PC-9 (cell line): Measurements from ENCODE around the gene RIOK2.

Experiments
- EZH2 ChIP-seq: fragments of 200-600 bp; sonication (generic); IDR thresholded peaks from 2 replicates; pipeline ENCODE4 v1.8.0; 2017; ENCODE audit warnings: antibody characterized with exemption, low read depth
- TF ChIP-seq, protein P1 (sequence below): fragments of 200-600 bp; sonication (generic); conservative IDR thresholded peaks from 2 replicates; pipeline ENCODE4 v1.6.1; 2017; ENCODE audit warnings: mixed run types, antibody characterized with exemption, mild to moderate bottlenecking, moderate library complexity

DNA sequence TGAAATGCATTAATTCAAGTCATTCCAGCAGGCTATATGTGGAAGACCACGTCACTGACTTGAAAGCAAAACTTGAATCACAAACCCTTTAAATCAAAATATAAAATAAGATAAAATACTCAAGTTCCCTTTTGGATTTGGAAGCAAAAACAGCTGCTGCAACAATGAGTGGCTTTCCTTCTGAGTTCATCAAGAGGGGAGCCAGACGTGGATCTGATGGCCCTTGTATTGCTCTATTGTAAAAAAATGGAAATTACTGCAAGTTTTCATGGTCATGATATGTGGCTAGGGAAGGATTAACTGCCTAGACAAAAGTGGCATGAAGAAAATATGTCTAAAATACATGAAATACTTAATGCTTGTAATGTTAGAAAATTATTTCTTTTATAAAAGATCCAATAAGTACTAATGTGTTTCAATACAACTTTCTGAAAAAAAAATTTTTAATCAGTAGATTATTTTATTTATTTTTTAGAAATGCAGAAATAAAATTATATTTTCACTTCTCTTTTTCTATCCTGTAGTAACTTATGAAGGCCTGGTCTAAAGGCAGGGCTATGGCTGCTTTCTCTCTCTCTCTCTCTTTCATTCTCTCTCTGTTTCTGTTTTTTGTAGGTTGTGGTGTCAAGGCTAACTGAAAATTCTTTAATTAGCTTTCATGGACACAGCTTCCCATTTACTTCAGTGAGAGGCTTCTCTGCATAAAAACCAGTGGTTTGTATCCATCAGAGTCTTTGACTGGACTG, 64.6 kb downstream of the RIOK2 start:
- TF ChIP-seq, protein P1, sequence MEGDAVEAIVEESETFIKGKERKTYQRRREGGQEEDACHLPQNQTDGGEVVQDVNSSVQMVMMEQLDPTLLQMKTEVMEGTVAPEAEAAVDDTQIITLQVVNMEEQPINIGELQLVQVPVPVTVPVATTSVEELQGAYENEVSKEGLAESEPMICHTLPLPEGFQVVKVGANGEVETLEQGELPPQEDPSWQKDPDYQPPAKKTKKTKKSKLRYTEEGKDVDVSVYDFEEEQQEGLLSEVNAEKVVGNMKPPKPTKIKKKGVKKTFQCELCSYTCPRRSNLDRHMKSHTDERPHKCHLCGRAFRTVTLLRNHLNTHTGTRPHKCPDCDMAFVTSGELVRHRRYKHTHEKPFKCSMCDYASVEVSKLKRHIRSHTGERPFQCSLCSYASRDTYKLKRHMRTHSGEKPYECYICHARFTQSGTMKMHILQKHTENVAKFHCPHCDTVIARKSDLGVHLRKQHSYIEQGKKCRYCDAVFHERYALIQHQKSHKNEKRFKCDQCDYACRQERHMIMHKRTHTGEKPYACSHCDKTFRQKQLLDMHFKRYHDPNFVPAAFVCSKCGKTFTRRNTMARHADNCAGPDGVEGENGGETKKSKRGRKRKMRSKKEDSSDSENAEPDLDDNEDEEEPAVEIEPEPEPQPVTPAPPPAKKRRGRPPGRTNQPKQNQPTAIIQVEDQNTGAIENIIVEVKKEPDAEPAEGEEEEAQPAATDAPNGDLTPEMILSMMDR, result no peak
- TF ChIP-seq EZH2, result no peak
